ENCODE results near the gene SMO. TPM values are rescaled to one million over a fixed set of nuclear protein-coding genes. Genes with fewer than 3 reads are reported as not detected.
A peak's percentile ranks its signal among the peaks of the same experiment; 100 is the strongest.
"Not testable (repeated sequence)": the region's sequence is repeated elsewhere in the genome, so short reads cannot be mapped to it uniquely, and the experiment has no call there.

The SMO gene
- total and polyA plus RNA-seq, 9 of the 15 experiments (the other 6 are each of a cell fraction or from before 2014, with no cell fraction given), result 0.05 to 0.13 (median 0.10) TPM; not detected in 5

- no peak for TF ChIP-seq E2F6 (IDR thresholded peaks at IDR 0.05; ENCODE audit: borderline replicate concordance in 1 of 2, extremely low read depth in 1 of 2, insufficient read depth in 1 of 2, insufficient read length in 1 of 2, low read depth in 1 of 2, low read length in 1 of 2, poor library complexity in 1 of 2, severe bottlenecking in 1 of 2)
Measured at GRCh38 chr7:129252128-129252527, 63.7 kb downstream of the SMO start (continued).

GRCh38 chr7:129252603-129253002 is 64.2 kb downstream of the SMO start:
- ATAC-seq; H3K36me3 ChIP-seq (ENCODE audit: control insufficient read depth, insufficient read depth, low read length); H3K27ac ChIP-seq (ENCODE audit: extremely low read depth, low read depth, low read length); H3K4me1 ChIP-seq (replicated peaks in 1 of 2; ENCODE audit: control insufficient read depth in 2 of 2, insufficient read depth in 2 of 2, low read length in 2 of 2); H3K4me2 ChIP-seq (ENCODE audit: insufficient read depth, low read length); H4K20me1 ChIP-seq (replicated peaks; ENCODE audit: control insufficient read depth, insufficient read depth, low read length); BruUV-seq (replicated peaks); intact Hi-C loops (cut with micrococcal nuclease); H3K79me2 ChIP-seq (ENCODE audit: control insufficient read depth, insufficient read depth, low read length); CTCF ChIA-PET (ENCODE audit: low intra/inter-chr PET ratio); H3K27me3 ChIP-seq (ENCODE audit: control insufficient read depth in 2 of 2, insufficient read depth in 2 of 2, low read length in 2 of 2); DNase-seq (ENCODE audit: extremely low read depth in 1 of 4, low spot score in 3 of 4); H2AFZ ChIP-seq (ENCODE audit: low read depth, low read length); H3K9me3 ChIP-seq (replicated peaks; ENCODE audit: control insufficient read depth, insufficient read depth, low read depth, low read length); H3K9ac ChIP-seq (ENCODE audit: insufficient read depth in 1 of 2, low read depth in 2 of 2, low read length in 2 of 2); H3K4me3 ChIP-seq; H3K9me1 ChIP-seq (ENCODE audit: control insufficient read depth, insufficient read depth, low read length); in situ Hi-C loops (cut with MboI); FAIRE-seq; TF ChIP-seq PBX2 (CRISPR knock-in tag; IDR thresholded peaks at IDR 0.05; ENCODE audit: low read depth): not testable (repeated sequence)
- WGBS (ENCODE audit: insufficient coverage, low coverage, missing lambda C conversion rate), result 36% methylated on average over 5 of the region's 5 CpGs
- TF ChIP-seq PBX2 (tag; conservative IDR thresholded peaks at IDR 0.05; ENCODE audit: low read depth) (peak; percentile 71), MEIS2 (IDR thresholded peaks at IDR 0.05; ENCODE audit: partially characterized antibody) (peak; percentile 43)
- POLR2A ChIA-PET, result interaction anchor here (0.6 to 2.2 kb wide), 2 partner anchors 20 to 28 kb away, joined by 3 to 5 read pairs; partner anchors contain the start of gene AHCYL2

All from K562 (cell line).